Measurements from ENCODE around the gene ADARB2. TPM values are rescaled to one million over a fixed set of nuclear protein-coding genes. Genes with fewer than 3 reads are reported as not detected.

Gene ADARB2
- total RNA-seq, 1 donor from 2014 or later = 38.7 TPM

- Mint-ChIP-seq H3K27ac (ENCODE audit: unreplicated experiment) (no peak overlapping the region), H3K27me3 (ENCODE audit: unreplicated experiment) (no peaks in the 10 kb centered on the region), H3K4me3 (ENCODE audit: unreplicated experiment) (no peak overlapping the region), H3K9me3 (ENCODE audit: unreplicated experiment) (no peaks in the 10 kb centered on the region), H3K36me3 (ENCODE audit: unreplicated experiment) (no peaks in the 10 kb centered on the region), H3K4me1 (ENCODE audit: unreplicated experiment) (peaks cover 3% of the 10 kb centered on the region)
- DNase-seq (ENCODE audit: extremely low spot score, unreplicated experiment) = peak; percentile 75
- no peak for TF ChIP-seq CTCF (IDR thresholded peaks at IDR 0.05)
Measured at GRCh38 chr10:1410469-1411395, 326.6 kb downstream of the ADARB2 start.

GRCh38 chr10:1410032-1410431 lies 327.3 kb downstream of the ADARB2 start:
- no peaks in the 10 kb centered on the region for H3K36me3 Mint-ChIP-seq (ENCODE audit: unreplicated experiment)
- no peaks in the 10 kb centered on the region for H3K27me3 Mint-ChIP-seq (ENCODE audit: unreplicated experiment)
- H3K9me3 Mint-ChIP-seq (ENCODE audit: unreplicated experiment) = no peaks in the 10 kb centered on the region
- no peak overlapping the region for H3K4me3 Mint-ChIP-seq (ENCODE audit: unreplicated experiment)
- no peak overlapping the region for H3K27ac Mint-ChIP-seq (ENCODE audit: unreplicated experiment)
- H3K4me1 Mint-ChIP-seq (ENCODE audit: unreplicated experiment) = peaks cover 3% of the 10 kb centered on the region
- TF ChIP-seq CTCF (IDR thresholded peaks at IDR 0.05) = no peak
- DNase-seq (ENCODE audit: extremely low spot score, unreplicated experiment) = no peak

- H3K4me1 Mint-ChIP-seq (ENCODE audit: unreplicated experiment) = peaks cover under 1% of the 10 kb centered on the region
- H3K27ac Mint-ChIP-seq (ENCODE audit: unreplicated experiment) = no peak overlapping the region
- no peak for TF ChIP-seq CTCF (IDR thresholded peaks at IDR 0.05)
- H3K36me3 Mint-ChIP-seq (ENCODE audit: unreplicated experiment) = no peaks in the 10 kb centered on the region
- no peak for DNase-seq (ENCODE audit: extremely low spot score, unreplicated experiment)
- no peaks in the 10 kb centered on the region for H3K9me3 Mint-ChIP-seq (ENCODE audit: unreplicated experiment)
- no peak overlapping the region for H3K4me3 Mint-ChIP-seq (ENCODE audit: unreplicated experiment)
- H3K27me3 Mint-ChIP-seq (ENCODE audit: unreplicated experiment) = no peaks in the 10 kb centered on the region
Measured at GRCh38 chr10:1409392-1409791, 327.9 kb downstream of the ADARB2 start.

GRCh38 chr10:1408651-1409367 lies 328.5 kb downstream of the ADARB2 start:
- peak; percentile 83 for DNase-seq (ENCODE audit: extremely low spot score, unreplicated experiment)
- no peaks in the 10 kb centered on the region for H3K4me1 Mint-ChIP-seq (ENCODE audit: unreplicated experiment)
- TF ChIP-seq CTCF (IDR thresholded peaks at IDR 0.05) = no peak
- no peaks in the 10 kb centered on the region for H3K36me3 Mint-ChIP-seq (ENCODE audit: unreplicated experiment)
- H3K4me3 Mint-ChIP-seq (ENCODE audit: unreplicated experiment) = no peak overlapping the region
- H3K9me3 Mint-ChIP-seq (ENCODE audit: unreplicated experiment) = no peaks in the 10 kb centered on the region
- no peaks in the 10 kb centered on the region for H3K27me3 Mint-ChIP-seq (ENCODE audit: unreplicated experiment)
- no peak overlapping the region for H3K27ac Mint-ChIP-seq (ENCODE audit: unreplicated experiment)
